H1 (cell line): Measurements from ENCODE around the gene URGCP. TPM values are rescaled to one million over a fixed set of nuclear protein-coding genes. Genes with fewer than 3 reads are reported as not detected.

Experiments
- FOSL1 ChIP-seq: IDR thresholded peaks from 2 replicates; pipeline ENCODE4 v1.6.1; 2011; ENCODE audit warnings: mild to moderate bottlenecking, low read depth, low read length, moderate library complexity; ENCODE audit not compliant: insufficient read depth
- polyA plus RNA-seq, 7 experiments: library from polyadenylated mRNA; depleted of rRNA in 3 of 7; stranded (reverse) in 5 of 7; unstranded in 2 of 7; fragments of >200 nt in 5 of 7; fragments of 200-250 nt in 2 of 7; gene quantifications; 1 replicate in 5 of 7; 2 replicates in 1 of 7; 4 replicates in 1 of 7; pipeline versions ENCODE4 v1.2.1 to v1.2.3, GENCODE V29; 2011 to 2013; ENCODE audit warnings: missing spikeins in 2 of 7, mixed read lengths in 2 of 7
- total RNA-seq: library from RNA; stranded (reverse); fragmentation: NEBNext Ultra II Directional; extraction: Animal tissue kit (Norgen Biotek cat#: 25700); gene quantifications from 2 replicates; pipeline ENCODE4 v1.2.1, GENCODE V29; 2021

The URGCP gene
- total and polyA plus RNA-seq, 2 of the 8 experiments (the other 6 are each of a cell fraction or from before 2014, with no cell fraction given) = 9.0 to 18.7 TPM

DNA sequence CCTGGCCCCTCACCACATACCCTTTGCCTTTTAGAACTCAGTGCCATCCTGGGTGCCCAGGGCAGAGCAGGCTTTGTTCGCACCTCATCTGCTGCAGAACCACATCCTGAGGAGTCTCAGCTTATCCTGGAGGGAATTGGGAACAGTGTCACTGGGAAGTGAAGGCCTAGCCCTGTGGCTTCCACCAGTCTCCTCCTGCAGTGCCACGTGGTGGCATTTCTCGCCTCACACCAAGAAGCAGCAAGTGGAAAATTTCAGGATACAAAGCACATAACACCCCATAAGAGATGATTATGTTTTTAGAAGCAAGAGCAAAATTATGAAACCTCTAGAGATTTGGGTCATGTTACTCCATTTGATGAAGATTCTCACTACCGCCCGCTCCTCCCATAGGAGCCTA is 46.7 kb upstream of the URGCP start (continued):
- no peak for TF ChIP-seq FOSL1
